Neural progenitor cell (in vitro differentiated cells): ENCODE results near the gene SNX25. TPM values are rescaled to one million over a fixed set of nuclear protein-coding genes. Genes with fewer than 3 reads are reported as not detected.

Source experiments
- DNase-seq: peaks from one replicate; pipeline ENCODE4 v3.0.0-alpha.2; 2016; ENCODE audit warnings: low spot score
- H2AFZ ChIP-seq: fragments of 200-600 bp; sonication (generic); replicated peaks from 2 replicates; pipeline ENCODE4 v1.6.1; 2016; ENCODE audit warnings: antibody characterized with exemption
- H3F3A ChIP-seq: fragments of 200-600 bp; sonication (generic); 2 replicates; pipeline ENCODE4 v1.6.1; 2016; ENCODE audit warnings: antibody characterized with exemption, low read depth
- H3K27ac ChIP-seq: fragments of 200-600 bp; sonication (generic); 2 replicates; pipeline ENCODE4 v1.5.1; 2016; ENCODE audit warnings: mild to moderate bottlenecking
- H3K27me3 ChIP-seq: fragments of 200-600 bp; sonication (generic); 2 replicates; pipeline ENCODE4 v1.6.1; 2016; ENCODE audit warnings: mild to moderate bottlenecking, moderate library complexity
- H3K36me3 ChIP-seq: fragments of 200-600 bp; sonication (generic); 2 replicates; pipeline ENCODE4 v1.5.1; 2016
- H3K4me1 ChIP-seq: fragments of 200-600 bp; sonication (generic); 2 replicates; pipeline ENCODE4 v1.6.1; 2016; ENCODE audit warnings: mixed run types
- H3K4me2 ChIP-seq: fragments of 200-600 bp; sonication (generic); 2 replicates; pipeline ENCODE4 v1.6.1; 2016
- H3K4me3 ChIP-seq: fragments of 200-600 bp; sonication (generic); 2 replicates; pipeline ENCODE4 v1.5.1; 2016
- H3K79me2 ChIP-seq: fragments of 200-600 bp; sonication (generic); 2 replicates; pipeline ENCODE4 v1.6.1; 2016; ENCODE audit warnings: low read depth
- H3K9ac ChIP-seq: fragments of 200-600 bp; sonication (generic); 2 replicates; pipeline ENCODE4 v1.6.1; 2016
- H3K9me3 ChIP-seq: fragments of 200-600 bp; sonication (generic); 2 replicates; pipeline ENCODE4 v1.5.1; 2016; ENCODE audit warnings: low read depth
- H4K20me1 ChIP-seq: fragments of 200-600 bp; sonication (generic); 2 replicates; pipeline ENCODE4 v1.6.1; 2016; ENCODE audit warnings: low read depth
- H3K27ac Mint-ChIP-seq: 3 replicates; pipeline ENCODE4 v1.8.0; 2021; ENCODE audit warnings: mixed read lengths
- H3K27me3 Mint-ChIP-seq: 2 replicates; pipeline ENCODE4 v1.8.0; 2022; ENCODE audit warnings: low read depth, mild to moderate bottlenecking, inconsistent platforms, moderate library complexity, mixed read lengths; ENCODE audit not compliant: insufficient read depth
- H3K36me3 Mint-ChIP-seq: 3 replicates; pipeline ENCODE4 v1.8.0; 2021; ENCODE audit warnings: mixed read lengths
- H3K4me1 Mint-ChIP-seq: 3 replicates; pipeline ENCODE4 v1.8.0; 2021; ENCODE audit warnings: mixed read lengths
- H3K4me3 Mint-ChIP-seq: 3 replicates; pipeline ENCODE4 v1.8.0; 2021; ENCODE audit warnings: mild to moderate bottlenecking, moderate library complexity, mixed read lengths
- H3K9me3 Mint-ChIP-seq: 3 replicates; pipeline ENCODE4 v1.8.0; 2020; ENCODE audit warnings: mixed read lengths
- EZH2 ChIP-seq: fragments of 200-600 bp; sonication (generic); IDR thresholded peaks from 2 replicates; pipeline ENCODE4 v1.6.1; 2017; ENCODE audit warnings: antibody characterized with exemption, mild to moderate bottlenecking, moderate library complexity
- EZH2phosphoT487 ChIP-seq: fragments of 200-600 bp; sonication (generic); IDR thresholded peaks from 2 replicates; pipeline ENCODE4 v1.6.1; 2017; ENCODE audit warnings: antibody characterized with exemption
- total RNA-seq: library from RNA; depleted of rRNA; stranded (reverse); fragments of >200 nt; gene quantifications from 2 replicates; pipeline ENCODE4 v1.2.3, GENCODE V29; 2015; ENCODE audit warnings: low replicate concordance
- TF ChIP-seq, protein P1 (sequence below): fragments of 200-600 bp; sonication (generic); IDR thresholded peaks from 2 replicates; pipeline ENCODE4 v1.5.1; 2017; ENCODE audit warnings: antibody characterized with exemption, mild to moderate bottlenecking

SNX25 gene
- total RNA-seq, 1 donor from 2014 or later = 50.8 TPM

DNA sequence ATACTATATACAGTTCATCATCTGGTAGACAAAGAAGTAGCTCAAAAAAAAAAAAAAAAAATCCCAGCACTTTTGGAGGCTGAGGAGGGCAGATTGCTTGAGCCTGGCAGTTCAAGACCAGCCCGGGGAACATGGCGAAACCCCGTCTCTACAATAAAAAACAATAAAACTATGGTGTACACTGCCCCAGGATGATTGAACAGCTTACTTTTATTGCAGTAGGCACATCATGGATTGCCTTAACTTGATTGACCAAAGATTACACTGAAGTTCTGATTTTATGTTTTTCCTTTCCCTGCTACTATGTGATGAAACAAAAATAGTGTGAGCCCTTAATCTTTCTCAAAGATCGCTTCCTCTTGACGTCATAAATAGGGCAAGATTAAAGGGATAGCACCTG, 60.6 kb downstream of the SNX25 start:
- Histone ChIP-seq H3K4me3 (no peak overlapping the region), H3K9me3 (no peaks in the 10 kb centered on the region), H3F3A (no peaks in the 10 kb centered on the region), H2AFZ (no peak overlapping the region), H3K4me2 (no peak overlapping the region), H4K20me1 (peaks cover 11% of the 10 kb centered on the region), H3K36me3 (no peaks in the 10 kb centered on the region), H3K9ac (no peak overlapping the region), H3K27ac (no peak overlapping the region), H3K79me2 (no peaks in the 10 kb centered on the region), H3K4me1 (no peaks in the 10 kb centered on the region), H3K27me3 (no peaks in the 10 kb centered on the region)
- Mint-ChIP-seq H3K9me3 (no peaks in the 10 kb centered on the region), H3K27me3 (no peaks in the 10 kb centered on the region), H3K27ac (no peak overlapping the region), H3K36me3 (peaks cover 22% of the 10 kb centered on the region), H3K4me1 (peaks cover 6% of the 10 kb centered on the region), H3K4me3 (no peak overlapping the region)
- no peak for DNase-seq
- TF ChIP-seq EZH2 (no peak), EZH2phosphoT487 (no peak)
- TF ChIP-seq, protein P1, sequence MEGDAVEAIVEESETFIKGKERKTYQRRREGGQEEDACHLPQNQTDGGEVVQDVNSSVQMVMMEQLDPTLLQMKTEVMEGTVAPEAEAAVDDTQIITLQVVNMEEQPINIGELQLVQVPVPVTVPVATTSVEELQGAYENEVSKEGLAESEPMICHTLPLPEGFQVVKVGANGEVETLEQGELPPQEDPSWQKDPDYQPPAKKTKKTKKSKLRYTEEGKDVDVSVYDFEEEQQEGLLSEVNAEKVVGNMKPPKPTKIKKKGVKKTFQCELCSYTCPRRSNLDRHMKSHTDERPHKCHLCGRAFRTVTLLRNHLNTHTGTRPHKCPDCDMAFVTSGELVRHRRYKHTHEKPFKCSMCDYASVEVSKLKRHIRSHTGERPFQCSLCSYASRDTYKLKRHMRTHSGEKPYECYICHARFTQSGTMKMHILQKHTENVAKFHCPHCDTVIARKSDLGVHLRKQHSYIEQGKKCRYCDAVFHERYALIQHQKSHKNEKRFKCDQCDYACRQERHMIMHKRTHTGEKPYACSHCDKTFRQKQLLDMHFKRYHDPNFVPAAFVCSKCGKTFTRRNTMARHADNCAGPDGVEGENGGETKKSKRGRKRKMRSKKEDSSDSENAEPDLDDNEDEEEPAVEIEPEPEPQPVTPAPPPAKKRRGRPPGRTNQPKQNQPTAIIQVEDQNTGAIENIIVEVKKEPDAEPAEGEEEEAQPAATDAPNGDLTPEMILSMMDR = no peak

DNA sequence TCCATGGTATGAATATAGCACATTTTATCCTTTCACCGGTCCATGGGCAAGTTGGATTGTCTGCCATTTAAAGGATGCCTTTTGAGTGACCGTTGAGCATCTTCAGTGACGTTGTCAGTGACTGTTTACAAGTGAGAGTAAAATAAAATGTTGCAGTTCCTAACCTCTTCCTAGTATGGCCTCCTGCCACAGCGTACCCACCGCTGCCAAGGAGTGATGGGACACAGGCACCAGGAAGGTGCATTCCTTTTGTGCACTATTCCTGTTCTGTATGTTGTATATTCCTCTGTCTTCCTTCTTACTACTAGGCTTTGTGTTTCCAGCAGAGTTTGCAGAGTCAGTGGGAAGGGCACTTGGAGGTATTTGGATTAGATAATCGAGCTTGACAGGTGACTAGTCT, 61.5 kb downstream of the SNX25 start:
- TF ChIP-seq EZH2 = no peak
- no peak for TF ChIP-seq EZH2phosphoT487
- TF ChIP-seq, protein P1 = no peak
- Histone ChIP-seq H3F3A (no peaks in the 10 kb centered on the region), H2AFZ (no peak overlapping the region), H4K20me1 (peaks cover 11% of the 10 kb centered on the region), H3K4me3 (no peak overlapping the region), H3K4me1 (no peaks in the 10 kb centered on the region), H3K27ac (no peak overlapping the region), H3K4me2 (no peak overlapping the region), H3K9ac (no peak overlapping the region), H3K79me2 (no peaks in the 10 kb centered on the region), H3K27me3 (no peaks in the 10 kb centered on the region), H3K9me3 (no peaks in the 10 kb centered on the region), H3K36me3 (no peaks in the 10 kb centered on the region)
- no peak for DNase-seq
- H3K4me3 Mint-ChIP-seq = no peak overlapping the region
- H3K27me3 Mint-ChIP-seq = no peaks in the 10 kb centered on the region
- H3K4me1 Mint-ChIP-seq = peaks cover 2% of the 10 kb centered on the region
- no peaks in the 10 kb centered on the region for H3K9me3 Mint-ChIP-seq
- peak overlapping the region; percentile 47 for H3K27ac Mint-ChIP-seq
- peaks cover 22% of the 10 kb centered on the region for H3K36me3 Mint-ChIP-seq

DNA sequence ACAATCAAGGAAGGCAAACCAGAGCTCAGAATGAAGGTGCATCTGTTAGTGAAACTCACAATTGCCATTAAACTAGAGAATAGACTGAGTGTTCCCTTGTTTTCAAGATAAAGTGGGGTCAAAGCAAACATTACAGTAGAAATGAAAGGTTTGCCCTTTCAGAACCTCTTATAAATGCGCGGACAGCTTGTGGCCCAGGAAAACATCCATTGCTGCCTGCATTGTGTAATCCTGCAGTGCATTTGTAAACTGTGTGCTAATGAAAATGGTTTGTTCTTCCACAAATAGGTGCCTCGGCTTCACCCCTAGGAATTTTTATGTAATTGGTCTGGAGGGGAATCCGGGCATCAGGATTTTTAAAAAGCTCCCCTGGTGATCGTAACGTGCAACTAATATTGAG, 62.8 kb downstream of the SNX25 start:
- Histone ChIP-seq H3K79me2 (no peaks in the 10 kb centered on the region), H3K4me2 (no peak overlapping the region), H3K9ac (no peak overlapping the region), H3K4me3 (no peak overlapping the region), H3K36me3 (no peaks in the 10 kb centered on the region), H3K27me3 (no peaks in the 10 kb centered on the region), H3F3A (no peaks in the 10 kb centered on the region), H3K27ac (no peak overlapping the region), H4K20me1 (peaks cover 20% of the 10 kb centered on the region), H3K4me1 (no peaks in the 10 kb centered on the region), H2AFZ (no peak overlapping the region), H3K9me3 (no peaks in the 10 kb centered on the region)
- DNase-seq = no peak
- peaks cover 18% of the 10 kb centered on the region for H3K36me3 Mint-ChIP-seq
- no peaks in the 10 kb centered on the region for H3K4me1 Mint-ChIP-seq
- H3K4me3 Mint-ChIP-seq = no peak overlapping the region
- no peaks in the 10 kb centered on the region for H3K27me3 Mint-ChIP-seq
- H3K27ac Mint-ChIP-seq = no peak overlapping the region
- no peak for TF ChIP-seq EZH2phosphoT487
- TF ChIP-seq, protein P1 = no peak
- no peak for TF ChIP-seq EZH2
- H3K9me3 Mint-ChIP-seq = no peaks in the 10 kb centered on the region
